ENCODE data around the gene ARAP2.

Gene ARAP2

DNA sequence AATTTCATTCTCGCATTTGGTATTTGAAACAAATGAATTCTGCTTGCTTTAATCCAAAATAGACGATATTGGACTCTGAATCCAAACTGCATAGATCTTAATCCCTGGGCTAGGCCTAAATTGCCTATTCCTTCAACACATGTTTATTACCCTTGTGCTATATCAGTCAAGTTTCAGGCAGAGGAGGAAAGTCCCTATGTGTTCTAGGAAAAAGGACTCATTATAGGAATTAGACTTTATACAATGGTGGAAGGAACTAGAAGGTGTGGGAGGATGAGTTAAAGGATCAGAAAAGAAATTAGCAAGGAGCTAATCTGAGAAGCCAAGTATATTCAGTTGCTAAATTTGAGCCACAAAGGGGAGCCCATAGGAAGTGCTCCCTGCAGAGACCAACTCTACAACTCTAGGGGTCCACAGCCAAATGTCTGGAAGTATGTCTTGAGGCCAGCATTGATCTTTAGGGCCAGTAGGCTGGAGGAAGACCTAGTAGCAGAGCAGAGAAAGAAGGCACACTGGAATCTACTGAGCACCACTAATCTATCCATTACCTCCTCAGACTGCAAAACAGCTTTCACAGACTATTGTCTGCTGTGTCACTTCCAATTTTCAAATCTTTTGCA is 20.0 kb upstream of the ARAP2 start:
- DNase-seq: no peak

DNA sequence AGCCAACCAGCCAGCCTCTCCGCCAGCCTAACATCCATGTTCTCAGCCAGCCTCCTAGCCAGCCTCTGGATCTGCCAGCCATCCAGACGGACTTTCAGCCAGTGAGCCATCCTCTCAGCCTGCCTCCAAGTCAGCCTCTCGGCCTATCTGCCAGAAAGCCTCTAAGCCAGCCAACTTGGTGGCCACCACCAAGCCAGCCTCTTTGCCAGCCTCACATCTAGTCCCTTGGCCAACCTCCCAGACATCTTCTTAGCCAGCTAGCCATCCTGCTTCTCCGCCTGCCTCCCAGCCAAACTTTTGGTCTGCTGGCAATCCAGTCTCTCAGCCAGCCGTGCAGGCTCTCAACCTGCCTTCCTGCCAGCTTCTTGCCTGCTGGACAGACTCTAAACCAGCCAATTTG is 16.4 kb upstream of the ARAP2 start:
- no peak for DNase-seq

DNA sequence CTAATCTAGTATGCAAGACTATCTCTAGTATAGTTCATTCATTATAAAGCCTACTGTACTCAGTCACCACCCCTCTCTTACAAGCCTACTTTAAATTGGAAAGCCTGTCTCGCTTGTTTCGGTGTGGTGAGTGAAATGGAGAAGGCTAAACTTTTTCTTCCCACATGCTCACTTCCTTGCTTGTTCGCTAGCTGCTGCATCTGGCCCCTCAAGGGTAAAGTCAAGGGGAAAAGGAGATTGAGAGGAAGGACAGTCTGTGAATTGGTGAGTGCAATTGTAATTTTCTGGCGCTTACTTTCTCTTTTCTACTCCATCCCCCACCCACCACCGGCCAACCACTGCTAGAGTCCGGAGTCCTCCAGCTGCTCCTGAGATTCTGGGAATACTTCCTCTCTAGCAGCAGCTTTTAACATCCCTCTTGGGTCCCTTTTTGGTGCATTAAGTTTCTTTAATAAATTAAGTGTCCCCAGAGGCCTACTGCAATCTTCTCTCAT is 12.1 kb upstream of the ARAP2 start:
- no peak for DNase-seq

DNA sequence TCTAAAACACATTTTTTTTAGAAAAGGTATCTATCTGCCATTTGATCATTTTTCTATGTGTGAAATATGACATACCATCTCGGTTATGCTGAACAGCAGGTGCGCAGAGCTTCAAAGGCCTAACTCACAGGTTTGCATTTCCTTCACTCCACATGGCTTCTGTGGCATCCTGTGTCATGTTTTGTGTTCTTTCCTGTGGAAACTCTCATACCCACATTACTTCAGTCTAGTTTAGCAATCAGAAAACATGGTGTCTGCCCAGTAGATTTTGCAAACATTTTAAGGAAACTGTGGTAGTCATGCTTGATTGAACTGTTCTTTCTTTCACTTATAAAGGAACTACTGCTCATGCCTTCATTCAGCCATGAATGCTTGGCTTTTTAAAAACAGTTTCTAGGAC is 11.3 kb upstream of the ARAP2 start:
- DNase-seq: no peak

DNA sequence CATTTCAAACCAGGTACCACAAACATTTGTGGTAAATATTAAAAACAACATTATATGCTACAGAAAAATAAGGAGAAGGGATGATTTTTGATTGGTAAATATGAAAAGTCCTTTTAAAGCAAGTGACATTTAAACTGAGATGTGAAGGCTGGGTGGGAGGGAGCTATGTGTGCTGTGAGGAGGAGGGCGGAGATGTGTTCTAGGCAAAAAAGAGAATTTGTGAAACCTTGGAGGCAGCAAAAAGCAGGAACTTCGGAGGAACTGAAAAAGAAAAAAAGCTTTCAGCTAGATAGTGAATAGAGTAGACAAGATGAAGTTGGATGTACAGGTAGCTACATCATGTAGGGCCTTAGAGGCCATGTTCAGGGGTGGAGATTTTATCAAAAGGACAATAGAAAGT is 10.1 kb upstream of the ARAP2 start:
- DNase-seq: no peak

DNA sequence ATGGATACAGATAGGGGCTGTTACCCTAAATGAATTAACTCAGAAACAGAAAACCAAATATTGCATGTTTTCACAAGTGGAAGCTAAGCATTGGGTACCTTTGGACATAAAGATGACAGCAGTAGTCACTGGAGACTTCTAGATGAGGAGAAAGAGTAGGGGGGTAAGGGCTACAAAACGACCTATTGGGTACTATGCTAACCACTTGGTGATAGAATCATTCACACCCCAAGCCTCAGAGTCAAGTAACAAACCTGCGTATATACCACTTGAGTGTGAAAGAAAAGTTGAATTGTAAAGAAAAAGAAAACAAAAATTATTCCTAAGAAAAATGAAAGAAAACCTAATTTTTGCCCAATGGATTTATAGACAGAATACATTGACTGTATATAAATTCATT is 7.7 kb upstream of the ARAP2 start:
- no peak for DNase-seq

DNA sequence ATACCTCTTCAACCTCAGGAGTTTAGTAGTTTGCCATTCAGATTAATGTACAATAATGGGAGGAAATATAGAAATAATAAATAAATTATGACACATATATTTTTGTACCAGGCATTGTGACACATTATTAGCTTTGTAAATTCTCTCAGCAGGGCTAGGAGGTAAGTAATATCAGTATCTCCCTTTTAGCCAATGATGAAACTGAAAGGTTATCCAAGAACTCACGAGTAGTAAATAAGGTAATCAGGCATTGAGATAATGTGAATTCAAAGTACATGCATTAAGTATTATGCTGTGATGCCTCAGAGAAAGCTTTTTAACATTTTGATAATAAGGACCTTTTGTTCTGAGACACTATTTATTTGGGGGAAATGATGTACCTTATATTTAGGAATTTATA is 5.3 kb upstream of the ARAP2 start:
- no peak for DNase-seq

DNA sequence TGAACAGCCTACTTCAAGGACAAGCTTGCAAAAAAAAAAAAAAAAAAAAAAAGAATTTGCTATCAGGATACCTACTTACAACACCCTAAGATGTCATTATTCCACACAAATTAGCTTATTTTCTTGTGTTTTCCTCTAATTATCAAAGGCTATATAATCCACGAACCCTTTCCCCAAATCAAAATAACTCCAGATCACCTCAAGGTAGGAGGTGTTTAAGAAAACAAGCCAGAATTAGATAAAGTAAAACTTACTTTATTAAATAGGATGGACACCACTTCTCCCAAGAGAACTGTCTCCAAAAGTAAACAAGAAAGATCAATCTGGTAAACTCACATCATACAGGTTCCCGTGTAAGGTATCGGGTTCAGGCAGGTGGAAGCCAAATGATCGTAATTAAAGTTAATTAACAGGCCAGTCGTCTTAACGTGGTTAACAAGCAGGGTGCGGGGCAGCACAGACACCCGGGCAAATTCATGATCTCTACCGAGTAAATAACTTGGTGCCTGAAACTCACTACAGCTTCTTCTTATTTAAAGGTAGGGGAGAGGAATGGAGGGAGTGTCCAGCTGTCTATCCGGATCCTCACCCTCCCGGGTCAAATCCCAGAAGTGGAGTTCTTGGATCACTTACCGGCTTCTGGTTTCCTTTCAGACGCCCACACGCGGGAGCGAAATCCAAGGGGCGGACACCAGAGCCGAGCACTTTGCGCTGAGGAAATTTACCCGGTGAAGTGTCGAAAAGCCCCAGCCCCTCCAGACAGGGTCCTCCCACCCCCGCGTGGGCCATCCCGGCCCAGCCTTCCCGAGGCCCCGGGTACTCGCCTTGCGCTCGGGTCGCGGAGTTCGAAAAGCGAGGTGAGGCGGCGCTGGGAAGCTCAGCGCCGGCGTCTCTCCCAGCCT is 708 bp downstream of the ARAP2 start:
- DNase-seq: peak; percentile 56

DNA sequence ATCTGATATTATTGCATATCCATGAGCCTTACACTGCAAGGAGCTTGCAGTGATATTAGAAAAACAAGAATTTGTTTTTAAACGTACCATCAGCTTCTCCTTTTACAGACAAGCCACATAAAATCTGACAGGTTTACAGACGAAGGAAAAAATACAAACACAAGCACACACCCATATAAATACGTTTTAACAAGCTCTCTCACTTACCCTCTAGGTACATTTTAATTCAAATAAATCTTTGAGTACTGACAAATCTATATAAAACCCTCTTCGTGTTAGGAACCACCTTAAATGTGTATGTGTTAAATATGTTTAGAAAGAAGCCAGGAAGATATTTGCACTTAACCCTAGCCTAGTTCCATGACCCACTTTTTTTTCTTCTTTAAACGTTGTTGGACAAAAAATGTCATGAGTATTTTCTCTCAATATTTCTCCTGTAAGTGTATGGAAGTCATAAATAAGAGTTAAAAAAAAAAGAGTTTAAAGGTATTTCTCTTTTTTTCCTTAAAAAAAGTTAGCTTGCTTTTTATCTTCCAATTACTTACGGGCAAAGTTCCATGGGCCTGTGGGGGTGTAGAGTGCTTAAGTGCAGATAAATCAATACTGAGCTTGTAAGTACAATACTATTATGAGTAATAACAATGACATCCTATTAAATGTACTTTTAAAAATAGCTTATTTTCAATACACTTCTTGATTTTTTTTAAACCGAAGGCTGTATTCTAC is 1.5 kb downstream of the ARAP2 start:
- no peak for DNase-seq

DNA sequence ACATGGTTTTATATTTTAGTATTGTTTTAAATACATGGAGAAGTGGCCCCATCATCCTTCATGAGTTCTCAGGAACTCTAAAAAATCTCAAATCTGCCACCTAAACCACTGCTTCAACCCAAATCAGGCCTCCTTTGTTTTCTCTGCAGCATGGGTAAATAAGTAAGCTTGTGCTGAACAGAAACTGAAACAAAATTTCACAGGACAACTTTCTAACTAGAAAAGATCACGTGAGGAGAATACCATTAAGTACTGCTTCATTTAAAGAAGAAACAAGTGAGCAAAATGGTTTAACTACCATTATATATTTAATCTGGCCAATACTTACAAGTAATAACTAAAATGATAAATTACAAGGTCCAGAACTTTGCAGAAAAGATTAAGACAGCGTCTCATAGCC is 2.5 kb downstream of the ARAP2 start:
- DNase-seq: no peak

DNA sequence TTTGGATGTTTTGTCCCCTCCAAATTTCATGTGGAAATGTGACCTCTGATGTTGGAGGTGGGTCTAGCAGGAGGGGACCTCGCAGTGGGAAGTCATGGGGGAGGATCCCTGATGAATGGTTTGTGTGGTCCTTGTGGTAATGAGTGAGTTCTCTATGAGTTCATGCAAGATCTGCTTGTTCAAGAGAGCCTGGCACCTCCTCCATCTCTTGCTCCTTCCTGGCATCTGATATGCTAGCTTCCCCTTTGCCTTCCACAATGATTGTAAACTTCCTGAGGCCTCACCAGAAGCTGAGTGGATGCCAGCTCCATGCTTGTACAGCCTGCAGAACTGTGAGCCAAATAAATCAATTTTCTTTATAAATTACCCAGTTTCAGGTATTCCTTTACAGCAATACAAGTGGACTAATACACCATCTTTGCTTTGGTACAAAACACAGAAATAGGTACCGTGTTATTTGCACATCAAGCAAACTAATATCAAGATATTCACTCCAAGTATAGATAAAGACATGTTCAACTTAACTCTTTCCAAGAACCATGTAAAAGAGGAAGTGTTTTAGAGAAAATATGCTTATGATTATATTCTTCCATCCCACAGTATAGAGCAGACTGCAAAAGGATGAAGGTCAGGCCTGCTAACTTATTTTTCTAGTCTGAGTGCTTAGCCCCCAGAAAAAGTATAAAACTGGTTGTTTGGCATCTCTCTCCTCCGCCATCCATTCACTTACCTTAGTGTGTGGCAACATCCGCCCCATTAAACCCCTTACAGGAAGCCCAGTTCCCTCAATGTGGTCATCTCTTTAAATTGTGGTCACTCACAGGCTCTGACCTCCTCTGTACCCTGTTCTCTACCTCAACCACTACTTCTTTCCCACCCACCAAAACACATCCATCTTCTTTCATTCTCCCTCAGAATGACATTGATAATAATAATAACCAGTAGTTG is 6.7 kb downstream of the ARAP2 start:
- DNase-seq: no peak

DNA sequence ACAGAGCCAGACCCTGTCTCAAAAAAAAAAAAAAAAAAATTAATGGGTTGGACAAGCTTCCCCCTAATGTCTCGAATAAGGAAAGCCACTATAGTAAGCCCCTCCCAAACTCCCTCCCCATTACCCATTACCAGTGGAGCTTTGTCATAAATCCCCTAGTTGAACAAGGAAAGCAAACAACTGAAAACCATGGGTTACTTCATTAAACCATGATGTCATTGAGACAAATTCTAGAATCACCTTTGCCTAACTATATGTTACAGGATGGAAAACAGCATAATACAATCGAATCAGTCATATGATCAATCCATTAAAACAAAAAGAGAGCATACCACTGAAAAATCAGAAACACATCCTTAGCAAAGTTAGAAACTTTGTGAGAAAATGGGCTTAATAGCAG is 8.2 kb downstream of the ARAP2 start:
- DNase-seq: no peak

DNA sequence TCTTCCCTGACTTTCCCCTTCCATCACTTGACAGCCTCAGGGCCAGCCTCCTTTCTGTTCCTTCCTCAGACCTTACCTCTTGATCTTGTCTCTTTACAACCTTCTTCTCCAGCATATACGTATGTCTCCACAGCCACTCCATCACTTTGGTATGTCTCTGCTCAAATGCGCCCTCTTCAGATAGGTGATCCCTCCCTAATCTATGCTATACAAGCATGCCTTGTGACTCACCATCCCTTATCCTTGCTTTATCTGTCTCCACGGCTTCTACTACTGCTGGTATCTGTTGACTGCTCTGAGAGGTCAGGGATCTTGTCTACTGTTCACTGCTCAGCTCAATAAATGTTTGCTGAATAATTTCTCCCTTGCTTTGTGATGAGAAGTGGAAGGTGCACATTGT is 9.0 kb downstream of the ARAP2 start:
- DNase-seq: no peak

DNA sequence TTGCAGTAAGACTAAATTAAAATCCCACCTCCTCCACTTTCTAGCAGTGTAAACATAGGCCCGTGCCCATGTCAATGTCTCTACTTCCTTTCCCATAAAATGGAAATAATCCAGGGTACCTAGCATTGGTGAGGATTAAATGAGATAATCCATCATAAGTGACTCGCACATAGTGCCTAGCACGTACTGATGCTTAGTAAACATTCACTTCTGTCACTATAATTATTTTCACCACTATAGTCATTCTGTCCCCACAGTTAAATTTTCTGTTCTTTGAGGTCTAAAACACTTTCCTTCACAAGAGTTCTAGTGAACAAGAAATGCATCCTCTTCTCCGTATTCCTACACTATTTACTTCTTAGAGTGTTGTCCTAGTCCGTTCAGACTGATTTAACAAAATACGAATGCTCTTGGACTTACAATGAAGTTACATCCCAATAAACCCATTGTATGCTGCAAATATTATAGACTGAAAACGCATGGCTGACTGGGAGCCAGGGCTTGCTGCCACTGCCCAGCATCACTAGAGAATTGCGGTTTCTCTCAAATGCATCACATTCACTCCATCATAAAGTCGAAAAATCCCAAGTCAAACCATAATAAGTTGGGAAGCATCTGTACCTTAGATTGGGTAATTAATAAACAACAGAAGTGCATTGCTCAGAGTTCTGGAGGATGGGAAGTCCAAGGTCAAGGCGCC is 10.6 kb downstream of the ARAP2 start:
- DNase-seq: no peak

DNA sequence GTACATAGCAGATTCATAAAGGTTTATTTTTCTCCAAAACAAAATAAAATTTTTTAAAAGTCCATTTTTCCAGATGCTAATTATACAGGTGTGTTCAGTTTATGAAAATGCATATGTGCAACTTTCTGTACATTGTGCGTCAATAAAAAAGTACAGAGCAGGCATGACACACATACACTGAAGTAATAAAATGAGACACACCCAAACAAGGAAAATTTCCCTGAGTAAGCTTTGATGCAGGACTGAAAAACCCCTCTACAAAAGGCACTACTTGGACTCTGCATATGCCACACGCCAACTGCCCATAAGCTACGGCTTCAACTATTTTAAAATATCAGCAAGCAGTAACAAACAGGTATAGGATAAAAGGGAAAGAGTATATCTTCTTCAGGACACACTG is 13.8 kb downstream of the ARAP2 start:
- DNase-seq: no peak

DNA sequence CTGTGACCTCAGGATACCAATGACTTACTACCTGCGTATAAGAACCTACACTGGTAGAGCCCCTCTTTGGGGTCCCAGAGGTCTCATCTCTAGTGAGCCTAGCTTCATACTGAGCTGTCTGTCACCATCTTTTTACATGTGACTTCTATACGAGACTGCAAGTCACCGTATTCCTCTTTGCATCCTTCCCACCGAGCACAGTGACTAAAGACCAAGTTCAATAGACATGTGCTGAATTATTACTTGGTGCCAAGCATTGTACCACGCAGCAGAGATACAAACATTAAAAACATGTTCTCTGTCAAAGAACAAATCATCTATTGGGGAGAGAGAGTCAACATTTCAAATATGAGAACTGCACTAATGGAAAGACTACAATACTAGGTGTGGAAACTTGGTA is 16.4 kb downstream of the ARAP2 start:
- no peak for DNase-seq

DNA sequence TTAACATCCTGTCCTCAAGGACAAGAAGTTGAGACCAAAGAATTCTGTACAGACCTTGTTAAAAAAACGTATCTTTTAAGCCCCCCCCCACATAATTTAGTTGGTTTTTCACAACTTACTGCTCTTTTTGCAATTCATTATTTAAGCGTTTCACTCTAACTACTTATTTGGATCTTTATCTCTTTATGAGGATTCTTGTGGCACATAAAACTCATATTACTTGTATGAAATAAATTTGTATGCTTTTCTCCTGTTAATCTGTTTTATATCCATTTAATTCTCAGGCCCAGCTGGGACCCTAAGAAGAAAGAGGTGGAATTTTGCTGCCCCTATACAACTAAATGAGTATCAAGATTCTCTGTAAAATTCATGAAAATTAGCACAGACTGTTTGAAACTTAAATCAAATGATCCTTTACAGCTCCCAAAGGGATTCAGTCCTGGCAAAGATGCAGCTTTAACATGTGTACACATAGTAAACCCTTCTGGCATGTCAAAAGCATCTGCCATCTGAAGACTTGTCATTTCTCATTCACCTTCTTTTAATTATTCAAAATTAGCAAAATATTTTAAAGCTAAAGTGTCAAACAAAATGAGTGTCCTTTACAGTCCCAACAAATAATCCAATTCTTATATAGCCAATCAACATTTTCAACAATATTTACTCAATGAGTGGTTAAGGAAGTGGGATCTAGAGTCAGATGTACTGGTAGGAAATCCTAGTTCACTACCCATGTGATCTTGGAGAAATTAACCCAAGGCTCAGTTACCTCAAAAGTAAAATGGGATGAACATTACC is 17.7 kb downstream of the ARAP2 start:
- DNase-seq: no peak

DNA sequence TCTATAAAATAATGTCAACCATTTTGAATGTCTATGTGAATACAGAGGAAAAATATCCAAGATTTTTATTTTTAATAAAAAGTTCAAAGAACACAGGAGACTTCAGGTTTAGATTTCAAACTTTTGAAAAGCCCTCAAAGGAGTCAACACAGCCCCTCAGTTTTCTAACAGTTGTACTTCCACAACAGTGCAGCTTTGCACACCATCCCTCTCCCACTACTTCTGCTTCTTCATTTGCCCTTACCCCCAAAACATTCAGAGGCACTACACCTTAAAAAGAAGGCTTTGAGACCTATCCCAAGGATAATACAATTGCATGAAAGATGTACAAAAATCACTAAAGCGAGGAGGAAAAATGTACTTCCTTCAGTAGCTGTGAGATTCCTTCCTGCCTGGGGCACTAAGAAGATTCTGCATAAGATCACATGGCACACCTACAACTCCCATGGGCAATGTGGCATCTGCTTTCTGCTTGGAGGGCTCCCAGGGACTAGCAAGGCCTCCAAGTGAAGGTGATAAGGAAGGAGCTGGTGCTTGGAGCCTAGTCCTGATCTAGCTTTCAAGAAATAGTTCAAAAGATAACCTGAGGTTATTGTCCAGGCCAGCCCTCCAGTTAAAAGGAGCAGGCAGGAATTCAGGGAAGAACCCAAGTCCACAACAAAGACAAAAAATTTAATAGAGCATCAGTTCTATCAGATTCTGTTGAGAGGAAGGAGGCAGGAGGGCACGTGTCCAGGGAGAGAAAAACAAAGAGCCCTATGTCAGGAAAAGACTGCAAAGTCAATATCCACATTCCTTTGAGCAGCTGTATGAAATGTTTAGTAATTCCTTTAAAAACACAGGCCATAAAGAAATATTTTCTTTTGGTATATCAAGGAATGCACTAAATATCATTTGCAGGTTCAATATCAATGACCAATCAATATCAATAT is 19.1 kb downstream of the ARAP2 start:
- no peak for DNase-seq

DNA sequence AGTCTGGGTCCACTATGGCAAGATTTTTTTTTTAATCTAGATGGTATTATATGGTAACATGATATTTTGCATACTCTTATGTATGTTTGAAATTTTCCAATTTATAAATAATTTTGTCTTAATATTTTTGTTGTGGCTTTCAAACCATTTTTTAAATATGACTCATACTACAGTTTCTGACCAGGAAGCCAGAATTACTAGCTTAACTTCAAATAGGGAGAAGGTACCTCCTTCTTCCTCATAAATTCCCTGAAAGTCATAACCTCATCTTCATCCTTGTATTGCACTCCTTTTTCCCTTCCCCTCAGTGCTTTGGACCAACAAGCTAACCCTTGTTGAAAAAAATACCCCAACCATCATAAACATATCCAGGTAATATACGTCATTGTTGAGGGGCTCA is 21.6 kb downstream of the ARAP2 start:
- no peak for DNase-seq

DNA sequence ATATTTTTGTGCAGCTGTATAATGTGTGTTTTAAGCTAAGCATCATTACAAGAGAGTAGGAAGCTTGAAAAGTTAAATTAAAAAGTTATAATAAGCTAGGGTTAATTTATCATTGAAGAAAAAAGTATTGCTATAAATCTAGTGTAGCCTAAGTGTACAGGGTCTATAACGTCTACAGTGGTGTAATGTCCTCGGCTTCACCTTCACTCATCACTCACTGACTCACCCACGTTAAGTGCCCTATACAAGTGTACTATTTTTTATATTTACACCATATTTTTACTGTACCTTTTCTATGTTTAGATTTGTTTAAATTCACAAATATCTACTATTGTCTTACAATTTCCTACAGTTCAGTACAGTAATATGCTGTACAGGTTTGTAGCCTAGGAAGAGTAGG is 23.5 kb downstream of the ARAP2 start:
- no peak for DNase-seq
